H1 (cell line): ENCODE measurements around the gene ZNF77. TPM values are rescaled to one million over a fixed set of nuclear protein-coding genes. Genes with fewer than 3 reads are reported as not detected.
A peak's percentile ranks its signal among the peaks of the same experiment; 100 is the strongest.

Source experiments
- CTCF ChIA-PET: fragments of 300-600 bp; sonication (Branson Sonifier 250); formaldehyde crosslinking; loops from one replicate; lab custom pipeline; 2021; ENCODE audit not compliant: partially characterized antibody; lab: Charles Lee
- POLR2A ChIA-PET: fragments of 300-600 bp; sonication (Branson Sonifier 250); formaldehyde crosslinking; loops from one replicate; lab custom pipeline; 2021; ENCODE audit warnings: inconsistent platforms; ENCODE audit not compliant: partially characterized antibody; lab: Charles Lee
- DNase-seq, 2 experiments: peaks; one replicate each; pipeline versions ENCODE4 v3.0.0 to v3.0.0-alpha.2; 2010 to 2022; ENCODE audit warnings: low spot score in 2 of 2, low read depth in 1 of 2, mixed read lengths in 1 of 2
- FAIRE-seq: peaks from 2 replicates; lab custom pipeline; 2011; peaks lifted over from hg19 to GRCh38; lab: Jason Lieb, UNC
- H2AFZ ChIP-seq: 2 replicates; pipeline ENCODE4 v1.8.1; 2012; ENCODE audit warnings: low read length, inconsistent platforms
- H2AK5ac ChIP-seq: 2 replicates; pipeline ENCODE4 v1.6.1; 2013; ENCODE audit warnings: low read depth, low read length
- H2BK120ac ChIP-seq: replicated peaks from 2 replicates; pipeline ENCODE3; 2013; ENCODE audit warnings: low read depth, low read length, inconsistent platforms
- H2BK12ac ChIP-seq: 2 replicates; pipeline ENCODE4 v1.6.1; 2013; ENCODE audit warnings: low read depth, low read length
- H2BK15ac ChIP-seq: 2 replicates; pipeline ENCODE4 v1.6.1; 2013; ENCODE audit warnings: low read length
- H2BK20ac ChIP-seq: 2 replicates; pipeline ENCODE4 v1.6.1; 2013; ENCODE audit warnings: low read length
- H2BK5ac ChIP-seq: 2 replicates; pipeline ENCODE4 v1.6.1; 2013; ENCODE audit warnings: low read depth, low read length
- H3K14ac ChIP-seq: 2 replicates; pipeline ENCODE4 v1.6.1; 2013; ENCODE audit warnings: inconsistent platforms; ENCODE audit not compliant: insufficient read length
- H3K18ac ChIP-seq: 2 replicates; pipeline ENCODE4 v1.6.1; 2013; ENCODE audit warnings: low read length; ENCODE audit errors: extremely low read depth
- H3K23ac ChIP-seq: 2 replicates; pipeline ENCODE4 v1.6.1; 2013; ENCODE audit warnings: inconsistent platforms; ENCODE audit not compliant: insufficient read length
- H3K23me2 ChIP-seq: 2 replicates; pipeline ENCODE4 v1.6.1; 2013; ENCODE audit warnings: low read depth, low read length
- H3K27ac ChIP-seq: 2 replicates; pipeline ENCODE4 v1.6.1; 2011; ENCODE audit warnings: low read depth, low read length, inconsistent platforms
- H3K27me3 ChIP-seq, 4 experiments: replicated peaks in 1 of 4; 1 replicate in 1 of 4; 2 replicates in 3 of 4; pipeline versions ENCODE4 v1.6.1 to v1.8.1; 2011 to 2013; ENCODE audit warnings: low read length in 3 of 4, mild to moderate bottlenecking in 3 of 4, inconsistent platforms in 2 of 4, mixed read lengths in 2 of 4, moderate library complexity in 1 of 4; ENCODE audit not compliant: control insufficient read depth in 3 of 4, insufficient read depth in 3 of 4; ENCODE audit errors: extremely low read depth in 1 of 4
- H3K36me3 ChIP-seq, 4 experiments: 2 replicates each; pipeline versions ENCODE4 v1.6.1 to v1.8.1; 2011 to 2013; ENCODE audit warnings: mild to moderate bottlenecking in 4 of 4, low read length in 3 of 4, moderate library complexity in 2 of 4, control low read depth in 1 of 4, inconsistent platforms in 1 of 4; ENCODE audit not compliant: insufficient read depth in 4 of 4, control insufficient read depth in 2 of 4
- H3K4ac ChIP-seq: replicated peaks from 2 replicates; pipeline ENCODE3; 2013; ENCODE audit warnings: low read length, low read depth, mixed read lengths, inconsistent platforms; ENCODE audit not compliant: insufficient read length
- H3K4me1 ChIP-seq, 4 experiments: replicated peaks in 1 of 4; 1 replicate in 1 of 4; 2 replicates in 3 of 4; pipeline versions ENCODE4 v1.6.1 to v1.8.1; 2011 to 2013; ENCODE audit warnings: low read length in 3 of 4, inconsistent platforms in 2 of 4, mixed read lengths in 1 of 4; ENCODE audit not compliant: insufficient read depth in 4 of 4, control insufficient read depth in 3 of 4
- H3K4me2 ChIP-seq, 2 experiments: 2 replicates each; pipeline versions ENCODE4 v1.6.1 to v1.8.1; 2011 to 2013; ENCODE audit warnings: low read depth in 2 of 2, low read length in 2 of 2, control low read depth in 1 of 2, inconsistent platforms in 1 of 2, mild to moderate bottlenecking in 1 of 2; ENCODE audit not compliant: insufficient read depth in 1 of 2
- H3K4me3 ChIP-seq, 4 experiments: fragments of 200-600, 300-600 bp in 1 of 4; sonication (generic), shearing (Covaris generic), sonication (Bioruptor Twin) in 1 of 4; 2 replicates each; pipeline versions ENCODE4 v1.5.1 to v1.8.1; 2011 to 2016; ENCODE audit warnings: low read length in 4 of 4, low read depth in 3 of 4, control low read depth in 2 of 4, inconsistent platforms in 2 of 4, mild to moderate bottlenecking in 2 of 4, mixed read lengths in 1 of 4, moderate library complexity in 1 of 4; ENCODE audit not compliant: insufficient read depth in 2 of 4; ENCODE audit errors: extremely low read depth in 1 of 4
- H3K56ac ChIP-seq: replicated peaks from 2 replicates; pipeline ENCODE3; 2013; ENCODE audit warnings: low read depth, mild to moderate bottlenecking, mixed read lengths, low read length, inconsistent platforms; ENCODE audit not compliant: insufficient read length
- H3K79me1 ChIP-seq: 2 replicates; pipeline ENCODE4 v1.6.1; 2013; ENCODE audit warnings: low read depth, low read length, control low read depth
- H3K79me2 ChIP-seq, 2 experiments: 2 replicates each; pipeline versions ENCODE4 v1.6.1 to v1.8.1; 2012 to 2013; ENCODE audit warnings: low read length in 2 of 2, mild to moderate bottlenecking in 2 of 2, inconsistent platforms in 1 of 2; ENCODE audit not compliant: insufficient read depth in 2 of 2, control insufficient read depth in 1 of 2
- H3K9ac ChIP-seq, 4 experiments: replicated peaks in 1 of 4; 1 replicate in 1 of 4; 2 replicates in 3 of 4; pipeline versions ENCODE4 v1.6.1 to v1.8.1; 2011 to 2013; ENCODE audit warnings: low read depth in 3 of 4, low read length in 3 of 4, control low read depth in 2 of 4, mild to moderate bottlenecking in 2 of 4, moderate library complexity in 2 of 4, inconsistent platforms in 1 of 4; ENCODE audit errors: extremely low read depth in 1 of 4
- H3K9me3 ChIP-seq, 2 experiments: 2 replicates each; pipeline versions ENCODE4 v1.6.1 to v1.8.1; 2012 to 2013; ENCODE audit warnings: mild to moderate bottlenecking in 2 of 2, moderate library complexity in 2 of 2, control low read depth in 1 of 2, inconsistent platforms in 1 of 2, low read depth in 1 of 2, low read length in 1 of 2, mixed read lengths in 1 of 2; ENCODE audit not compliant: insufficient read depth in 2 of 2
- H4K20me1 ChIP-seq, 2 experiments: replicated peaks in 1 of 2; 2 replicates each; pipeline versions ENCODE3 to v1.8.1; 2011 to 2013; ENCODE audit warnings: inconsistent platforms in 2 of 2, low read length in 2 of 2, mild to moderate bottlenecking in 1 of 2; ENCODE audit not compliant: insufficient read depth in 2 of 2, control insufficient read depth in 1 of 2
- H4K5ac ChIP-seq: 2 replicates; pipeline ENCODE4 v1.6.1; 2013; ENCODE audit warnings: low read length, low read depth, mixed read lengths, inconsistent platforms; ENCODE audit not compliant: insufficient read length
- H4K8ac ChIP-seq: 2 replicates; pipeline ENCODE4 v1.8.0; 2013; ENCODE audit warnings: mild to moderate bottlenecking, moderate library complexity, low read length, inconsistent platforms; ENCODE audit not compliant: insufficient read depth; ENCODE audit errors: extremely low read depth
- H4K91ac ChIP-seq: replicated peaks from 2 replicates; pipeline ENCODE3; 2013; ENCODE audit warnings: low read length, mixed read lengths, inconsistent platforms; ENCODE audit not compliant: insufficient read length
- BRCA1 ChIP-seq: IDR thresholded peaks from 2 replicates; pipeline ENCODE4 v1.6.1; 2012; ENCODE audit warnings: low read depth, low read length, improper control_type of control experiment
- CHD1 ChIP-seq: IDR thresholded peaks from 2 replicates; pipeline ENCODE4 v1.6.1; 2012; ENCODE audit warnings: low read depth, low read length, improper control_type of control experiment
- EZH2 ChIP-seq: fragments of 200-600 bp; sonication (generic); IDR thresholded peaks from 2 replicates; pipeline ENCODE4 v1.7.1; 2012; ENCODE audit warnings: low read depth, mild to moderate bottlenecking, moderate library complexity, low read length, inconsistent platforms; ENCODE audit not compliant: severe bottlenecking
- HDAC6 ChIP-seq: IDR thresholded peaks from one replicate; pipeline ENCODE4 v1.7.1; 2012; ENCODE audit warnings: low read depth, mild to moderate bottlenecking, inconsistent platforms, low read length, moderate library complexity
- NRF1 ChIP-seq: IDR thresholded peaks from 2 replicates; pipeline ENCODE4 v1.6.1; 2011; ENCODE audit warnings: mild to moderate bottlenecking, low read depth, low read length, improper control_type of control experiment
- RFX5 ChIP-seq: IDR thresholded peaks from 2 replicates; pipeline ENCODE4 v1.6.1; 2011; ENCODE audit warnings: low read depth, low read length, improper control_type of control experiment, borderline replicate concordance
- SIRT6 ChIP-seq: IDR thresholded peaks from one replicate; pipeline ENCODE4 v1.7.1; 2012; ENCODE audit warnings: low read length, inconsistent platforms
- TAF7 ChIP-seq: optimal IDR thresholded peaks from 2 replicates; pipeline ENCODE3; 2011; ENCODE audit warnings: low read depth, mild to moderate bottlenecking, inconsistent platforms, low read length, moderate library complexity, borderline replicate concordance
- TCF12 ChIP-seq: IDR thresholded peaks from 2 replicates; pipeline ENCODE4 v1.6.1; 2011; ENCODE audit warnings: low read depth, mild to moderate bottlenecking, low read length
- WGBS, 2 experiments: shearing (Covaris generic) in 1 of 2; methylation state at CpG; one replicate each; pipeline versions ENCODE4 v1.1.6 to v1.1.7; 2013 to 2015; ENCODE audit warnings: low lambda C conversion rate in 2 of 2, mixed read lengths in 2 of 2, inconsistent platforms in 1 of 2, low coverage in 1 of 2, missing lambda C conversion rate in 1 of 2; ENCODE audit not compliant: insufficient replicate concordance in 2 of 2, insufficient coverage in 1 of 2, insufficient read length in 1 of 2; ENCODE audit errors: extremely low coverage in 1 of 2, missing lambda C conversion rate in 1 of 2; 5-methylcytosine and 5-hydroxymethylcytosine counted together
- polyA plus RNA-seq, 7 experiments: library from polyadenylated mRNA; depleted of rRNA in 3 of 7; stranded (reverse) in 5 of 7; unstranded in 2 of 7; fragments of >200 nt in 5 of 7; fragments of 200-250 nt in 2 of 7; gene quantifications; 1 replicate in 5 of 7; 2 replicates in 1 of 7; 4 replicates in 1 of 7; pipeline versions ENCODE4 v1.2.1 to v1.2.3, GENCODE V29; 2011 to 2013; ENCODE audit warnings: missing spikeins in 2 of 7, mixed read lengths in 2 of 7
- total RNA-seq: library from RNA; stranded (reverse); fragmentation: NEBNext Ultra II Directional; extraction: Animal tissue kit (Norgen Biotek cat#: 25700); gene quantifications from 2 replicates; pipeline ENCODE4 v1.2.1, GENCODE V29; 2021
- TF ChIP-seq, protein P1 (sequence below): IDR thresholded peaks from 2 replicates; pipeline ENCODE4 v1.6.1; 2012; ENCODE audit warnings: low read length, inconsistent platforms

ZNF77 gene
- total and polyA plus RNA-seq, 2 of the 8 experiments (the other 6 are each of a cell fraction or from before 2014, with no cell fraction given): 2.9 to 4.7 TPM

DNA sequence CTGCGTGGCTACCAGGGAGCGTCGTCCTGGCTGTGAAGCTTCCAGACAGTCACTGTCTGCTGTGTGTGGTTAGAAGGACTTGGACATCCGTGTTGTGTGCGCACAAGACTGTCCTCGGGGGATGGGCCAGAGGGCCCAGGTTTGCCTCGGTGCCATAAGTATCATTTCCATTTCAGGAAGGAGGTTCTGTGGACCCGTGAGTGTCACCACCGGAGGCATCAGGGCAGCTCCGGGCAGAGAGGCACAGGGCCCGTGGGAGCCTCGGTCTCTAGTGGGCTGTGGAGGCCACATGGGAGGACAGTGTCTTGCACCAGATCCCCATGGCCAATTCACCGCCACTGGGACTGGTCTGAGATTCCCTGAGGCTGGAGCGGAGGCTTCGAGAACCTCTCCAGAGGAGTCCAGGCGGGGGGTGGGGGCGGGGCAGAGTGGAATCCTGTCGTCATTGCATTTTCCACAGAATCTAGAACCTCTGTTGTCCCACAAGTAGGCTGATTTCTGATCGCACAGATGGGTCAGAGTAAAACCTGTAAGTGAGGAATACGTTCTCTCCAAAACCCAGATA is 38.1 kb downstream of the ZNF77 start:
- peaks cover 16% of the 10 kb centered on the region for H3K79me1 ChIP-seq
- no peak overlapping the region for H2BK120ac ChIP-seq
- H3K4me3 ChIP-seq: no peak overlapping the region
- no peak overlapping the region for H4K91ac ChIP-seq
- H4K8ac ChIP-seq: peak overlapping the region; percentile 28; the same call in 1 of the 2 replicates
- CTCF ChIA-PET: interaction anchor here (0.8 to 1.6 kb wide), 2 partner anchors 17 to 19 kb away, joined by 3 to 4 read pairs; no protein-coding TSS in a partner anchor
- H2BK5ac ChIP-seq: peak overlapping the region; percentile 21; the same call in 1 of the 2 replicates
- H3K79me2 ChIP-seq: peaks cover 0 to 61% of the 10 kb centered on the region in 2 experiments; a peak in 2 of 4 replicates
- no peak overlapping the region for H3K27ac ChIP-seq
- H3K9ac ChIP-seq: no peak overlapping the region
- POLR2A ChIA-PET: interaction anchor here (0.5 to 1.4 kb wide), 3 partner anchors 11 to 44 kb away, joined by 3 to 4 read pairs (median 4); no protein-coding TSS in a partner anchor
- H2BK12ac ChIP-seq: no peak overlapping the region
- no peak overlapping the region; the same call in 1 of the 2 replicates for H2AK5ac ChIP-seq
- H2AFZ ChIP-seq: no peak overlapping the region
- no peaks in the 10 kb centered on the region for H3K23me2 ChIP-seq
- peaks cover 3 to 5% (median 4%) of the 10 kb centered on the region in 4 experiments; a peak in 4 of 7 replicates for H3K4me1 ChIP-seq
- H3K18ac ChIP-seq: no peak overlapping the region
- no peaks in the 10 kb centered on the region for H3K27me3 ChIP-seq
- no peak overlapping the region for H4K5ac ChIP-seq
- H3K4me2 ChIP-seq: no peak overlapping the region
- no peak overlapping the region for H2BK15ac ChIP-seq
- H3K14ac ChIP-seq: no peak overlapping the region
- 88% methylated on average over 14 of the region's 20 CpGs; no CpG with 5 or more reads in 1 of the 2 experiments for WGBS, 2 experiments
- no peaks in the 10 kb centered on the region; a peak in 1 of 4 replicates for H3K9me3 ChIP-seq
- no peak overlapping the region for H3K23ac ChIP-seq
- no peak overlapping the region for H3K56ac ChIP-seq
- H3K36me3 ChIP-seq: no peaks in the 10 kb centered on the region; a peak in 1 of 8 replicates
- no peak overlapping the region for H2BK20ac ChIP-seq
- FAIRE-seq (no peak), DNase-seq (no peak)
- H4K20me1 ChIP-seq: peaks cover 2 to 7% of the 10 kb centered on the region in 2 experiments
- no peak overlapping the region for H3K4ac ChIP-seq
- TF ChIP-seq RFX5 (no peak), NRF1 (no peak), TCF12 (no peak), EZH2 (no peak), HDAC6 (no peak), BRCA1 (no peak), TAF7 (no peak), CHD1 (no peak), SIRT6 (no peak)
- TF ChIP-seq, protein P1, sequence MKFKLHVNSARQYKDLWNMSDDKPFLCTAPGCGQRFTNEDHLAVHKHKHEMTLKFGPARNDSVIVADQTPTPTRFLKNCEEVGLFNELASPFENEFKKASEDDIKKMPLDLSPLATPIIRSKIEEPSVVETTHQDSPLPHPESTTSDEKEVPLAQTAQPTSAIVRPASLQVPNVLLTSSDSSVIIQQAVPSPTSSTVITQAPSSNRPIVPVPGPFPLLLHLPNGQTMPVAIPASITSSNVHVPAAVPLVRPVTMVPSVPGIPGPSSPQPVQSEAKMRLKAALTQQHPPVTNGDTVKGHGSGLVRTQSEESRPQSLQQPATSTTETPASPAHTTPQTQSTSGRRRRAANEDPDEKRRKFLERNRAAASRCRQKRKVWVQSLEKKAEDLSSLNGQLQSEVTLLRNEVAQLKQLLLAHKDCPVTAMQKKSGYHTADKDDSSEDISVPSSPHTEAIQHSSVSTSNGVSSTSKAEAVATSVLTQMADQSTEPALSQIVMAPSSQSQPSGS: no peak
